DND-41 (cell line): ENCODE results near the gene CCDC93.

Experiments used
- EZH2 ChIP-seq: IDR thresholded peaks from 3 replicates; pipeline ENCODE4 v1.6.1; 2012; ENCODE audit warnings: borderline replicate concordance, low read depth, mild to moderate bottlenecking, moderate library complexity, low read length, inconsistent platforms; ENCODE audit not compliant: severe bottlenecking
- TF ChIP-seq, protein P1 (sequence below): IDR thresholded peaks from 2 replicates; pipeline ENCODE4 v1.5.1; 2012; ENCODE audit warnings: borderline replicate concordance, low read length, moderate library complexity, mild to moderate bottlenecking; ENCODE audit not compliant: poor library complexity, severe bottlenecking; ENCODE audit errors: extremely low read depth

- TF ChIP-seq EZH2: no peak
- TF ChIP-seq, protein P1, sequence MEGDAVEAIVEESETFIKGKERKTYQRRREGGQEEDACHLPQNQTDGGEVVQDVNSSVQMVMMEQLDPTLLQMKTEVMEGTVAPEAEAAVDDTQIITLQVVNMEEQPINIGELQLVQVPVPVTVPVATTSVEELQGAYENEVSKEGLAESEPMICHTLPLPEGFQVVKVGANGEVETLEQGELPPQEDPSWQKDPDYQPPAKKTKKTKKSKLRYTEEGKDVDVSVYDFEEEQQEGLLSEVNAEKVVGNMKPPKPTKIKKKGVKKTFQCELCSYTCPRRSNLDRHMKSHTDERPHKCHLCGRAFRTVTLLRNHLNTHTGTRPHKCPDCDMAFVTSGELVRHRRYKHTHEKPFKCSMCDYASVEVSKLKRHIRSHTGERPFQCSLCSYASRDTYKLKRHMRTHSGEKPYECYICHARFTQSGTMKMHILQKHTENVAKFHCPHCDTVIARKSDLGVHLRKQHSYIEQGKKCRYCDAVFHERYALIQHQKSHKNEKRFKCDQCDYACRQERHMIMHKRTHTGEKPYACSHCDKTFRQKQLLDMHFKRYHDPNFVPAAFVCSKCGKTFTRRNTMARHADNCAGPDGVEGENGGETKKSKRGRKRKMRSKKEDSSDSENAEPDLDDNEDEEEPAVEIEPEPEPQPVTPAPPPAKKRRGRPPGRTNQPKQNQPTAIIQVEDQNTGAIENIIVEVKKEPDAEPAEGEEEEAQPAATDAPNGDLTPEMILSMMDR: no peak
Measured at GRCh38 chr2:117875786-117876185, 138.1 kb downstream of the CCDC93 start.
